ENCODE data around the gene OR51B2.

GRCh38 chr11:5284637-5285036 lies 39.5 kb downstream of the OR51B2 start:
- TF ChIP-seq, protein P1, sequence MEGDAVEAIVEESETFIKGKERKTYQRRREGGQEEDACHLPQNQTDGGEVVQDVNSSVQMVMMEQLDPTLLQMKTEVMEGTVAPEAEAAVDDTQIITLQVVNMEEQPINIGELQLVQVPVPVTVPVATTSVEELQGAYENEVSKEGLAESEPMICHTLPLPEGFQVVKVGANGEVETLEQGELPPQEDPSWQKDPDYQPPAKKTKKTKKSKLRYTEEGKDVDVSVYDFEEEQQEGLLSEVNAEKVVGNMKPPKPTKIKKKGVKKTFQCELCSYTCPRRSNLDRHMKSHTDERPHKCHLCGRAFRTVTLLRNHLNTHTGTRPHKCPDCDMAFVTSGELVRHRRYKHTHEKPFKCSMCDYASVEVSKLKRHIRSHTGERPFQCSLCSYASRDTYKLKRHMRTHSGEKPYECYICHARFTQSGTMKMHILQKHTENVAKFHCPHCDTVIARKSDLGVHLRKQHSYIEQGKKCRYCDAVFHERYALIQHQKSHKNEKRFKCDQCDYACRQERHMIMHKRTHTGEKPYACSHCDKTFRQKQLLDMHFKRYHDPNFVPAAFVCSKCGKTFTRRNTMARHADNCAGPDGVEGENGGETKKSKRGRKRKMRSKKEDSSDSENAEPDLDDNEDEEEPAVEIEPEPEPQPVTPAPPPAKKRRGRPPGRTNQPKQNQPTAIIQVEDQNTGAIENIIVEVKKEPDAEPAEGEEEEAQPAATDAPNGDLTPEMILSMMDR (IDR thresholded peaks at IDR 0.05 in 8 of 11, conservative IDR thresholded peaks at IDR 0.05 in 3 of 11): no peak
- TF ChIP-seq POLR2AphosphoS5 (IDR thresholded peaks at IDR 0.05) (no peak), POLR2A (IDR thresholded peaks at IDR 0.05) (no peak)
